ENCODE results near the gene RNU1-2.
"Not testable (repeated sequence)": the region's sequence is repeated elsewhere in the genome, so short reads cannot be mapped to it uniquely, and the experiment has no call there.

The RNU1-2 gene
- total RNA-seq, result 1.6 to 7.1 (median 4.3) reads per million in 4 donors

- DNase-seq, result peak; percentile 55 to 98 (median 86)
Observed at GRCh38 chr1:16895598-16896315, at the start of gene RNU1-2. TSS of gene RNU1-2 (plus strand) at chr1:16895980.

GRCh38 chr1:16856201-16856600, 39.6 kb upstream of the RNU1-2 start:
- DNase-seq, result not testable (repeated sequence)

GRCh38 chr1:16859167-16860041, 36.4 kb upstream of the RNU1-2 start:
- not testable (repeated sequence) for DNase-seq

- not testable (repeated sequence) for DNase-seq
Observed at GRCh38 chr1:16860048-16860447, 35.7 kb upstream of the RNU1-2 start.

- not testable (repeated sequence) for DNase-seq
Observed at GRCh38 chr1:16861832-16862245, 33.9 kb upstream of the RNU1-2 start.

- not testable (repeated sequence) for DNase-seq
Observed at GRCh38 chr1:16862415-16862814, 33.4 kb upstream of the RNU1-2 start.

GRCh38 chr1:16863024-16863423, 32.8 kb upstream of the RNU1-2 start:
- not testable (repeated sequence) for DNase-seq

GRCh38 chr1:16866926-16867707, 28.7 kb upstream of the RNU1-2 start:
- not testable (repeated sequence) for DNase-seq

GRCh38 chr1:16868787-16869186, 27.0 kb upstream of the RNU1-2 start:
- not testable (repeated sequence) for DNase-seq

- DNase-seq, result not testable (repeated sequence)
Observed at GRCh38 chr1:16869996-16870395, 25.8 kb upstream of the RNU1-2 start.

- not testable (repeated sequence) for DNase-seq
Observed at GRCh38 chr1:16871171-16871570, 24.6 kb upstream of the RNU1-2 start.

GRCh38 chr1:16872152-16873075, 23.4 kb upstream of the RNU1-2 start:
- DNase-seq, result peak in 1 of 5 donors; percentile 28

- DNase-seq, result peak in 3 of 5 donors; percentile 46 to 57 (median 50)
Observed at GRCh38 chr1:16873076-16873879, 22.5 kb upstream of the RNU1-2 start.

- not testable (repeated sequence) for DNase-seq
Observed at GRCh38 chr1:16874968-16875765, 20.6 kb upstream of the RNU1-2 start.

- not testable (repeated sequence) for DNase-seq
Observed at GRCh38 chr1:16881742-16882141, 14.0 kb upstream of the RNU1-2 start.

- DNase-seq, result no peak
Observed at GRCh38 chr1:16882986-16883385, 12.8 kb upstream of the RNU1-2 start.

GRCh38 chr1:16884487-16884886, 11.3 kb upstream of the RNU1-2 start:
- not testable (repeated sequence) for DNase-seq

GRCh38 chr1:16886860-16887605, 8.7 kb upstream of the RNU1-2 start:
- no peak for DNase-seq
